Left ventricle myocardium inferior (tissue), 1 donor: ENCODE data around the gene NME9. TPM values are rescaled to one million over a fixed set of nuclear protein-coding genes. Genes with fewer than 3 reads are reported as not detected.
A peak's percentile ranks its signal among the peaks of the same experiment; 100 is the strongest.

Experiments used
- DNase-seq: peaks from one replicate; pipeline ENCODE4 v3.0.0-alpha.2; 2020
- H3K27ac ChIP-seq: fragments of 200-600 bp; replicated peaks from 2 replicates; pipeline ENCODE4 v1.8.0; 2021
- H3K27me3 ChIP-seq: fragments of 200-600 bp; 2 replicates; pipeline ENCODE4 v1.8.0; 2021; ENCODE audit warnings: low read depth
- H3K36me3 ChIP-seq: fragments of 200-600 bp; 2 replicates; pipeline ENCODE4 v1.8.0; 2021
- H3K4me1 ChIP-seq: fragments of 200-600 bp; 2 replicates; pipeline ENCODE4 v1.8.0; 2021
- H3K4me3 ChIP-seq: fragments of 200-600 bp; 2 replicates; pipeline ENCODE4 v1.8.0; 2021; ENCODE audit warnings: mild to moderate bottlenecking, moderate library complexity
- H3K9me3 ChIP-seq: fragments of 200-600 bp; replicated peaks from 2 replicates; pipeline ENCODE4 v1.8.0; 2021
- intact Hi-C: fragments of 100-400 bp; cut with micrococcal nuclease; formaldehyde crosslinking; loops from one replicate; pipeline ENCODE4 v1.11.0; 2022
- total RNA-seq: library from RNA; stranded (reverse); fragmentation: NEBNext Ultra II Directional; extraction: Animal tissue kit (Norgen Biotek cat#: 25700); gene quantifications from one replicate; pipeline ENCODE4 v1.2.1, GENCODE V29; 2021
- TF ChIP-seq, protein P1 (sequence below): fragments of 200-600 bp; IDR thresholded peaks from 2 replicates; pipeline ENCODE4 v1.8.0; 2021; ENCODE audit warnings: antibody characterized with exemption, mild to moderate bottlenecking, borderline replicate concordance
- donor health status: DM: no; HTN: yes; CAD: no; lungs with severe emphysema.

The NME9 gene
- total RNA-seq, 1 donor from 2014 or later: not detected

DNA sequence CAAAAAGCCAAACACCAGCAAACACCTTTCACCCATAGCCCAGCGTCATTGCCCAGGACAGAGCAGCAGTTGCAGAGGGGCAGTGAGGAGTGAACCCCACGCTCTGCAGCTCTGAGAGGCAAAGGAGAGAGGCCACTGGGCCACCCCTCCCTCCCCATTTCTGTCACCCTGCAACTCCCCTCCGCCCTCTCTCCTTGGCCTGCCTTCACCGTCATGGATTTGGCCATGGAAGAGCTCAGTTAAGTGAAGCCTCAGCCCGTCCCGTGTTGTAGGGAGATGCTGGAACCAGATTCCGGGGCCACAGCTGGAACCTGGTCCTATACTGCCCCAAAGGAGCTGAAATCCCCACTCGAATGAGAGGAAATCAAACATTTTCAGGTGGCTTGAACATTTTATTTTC lies 40.7 kb upstream of the NME9 start:
- Histone ChIP-seq H3K27ac (peak overlapping the region; percentile 92), H3K4me1 (peaks cover 97% of the 10 kb centered on the region), H3K27me3 (no peaks in the 10 kb centered on the region), H3K36me3 (peaks cover 12% of the 10 kb centered on the region), H3K4me3 (no peak overlapping the region), H3K9me3 (no peaks in the 10 kb centered on the region)
- TF ChIP-seq, protein P1, sequence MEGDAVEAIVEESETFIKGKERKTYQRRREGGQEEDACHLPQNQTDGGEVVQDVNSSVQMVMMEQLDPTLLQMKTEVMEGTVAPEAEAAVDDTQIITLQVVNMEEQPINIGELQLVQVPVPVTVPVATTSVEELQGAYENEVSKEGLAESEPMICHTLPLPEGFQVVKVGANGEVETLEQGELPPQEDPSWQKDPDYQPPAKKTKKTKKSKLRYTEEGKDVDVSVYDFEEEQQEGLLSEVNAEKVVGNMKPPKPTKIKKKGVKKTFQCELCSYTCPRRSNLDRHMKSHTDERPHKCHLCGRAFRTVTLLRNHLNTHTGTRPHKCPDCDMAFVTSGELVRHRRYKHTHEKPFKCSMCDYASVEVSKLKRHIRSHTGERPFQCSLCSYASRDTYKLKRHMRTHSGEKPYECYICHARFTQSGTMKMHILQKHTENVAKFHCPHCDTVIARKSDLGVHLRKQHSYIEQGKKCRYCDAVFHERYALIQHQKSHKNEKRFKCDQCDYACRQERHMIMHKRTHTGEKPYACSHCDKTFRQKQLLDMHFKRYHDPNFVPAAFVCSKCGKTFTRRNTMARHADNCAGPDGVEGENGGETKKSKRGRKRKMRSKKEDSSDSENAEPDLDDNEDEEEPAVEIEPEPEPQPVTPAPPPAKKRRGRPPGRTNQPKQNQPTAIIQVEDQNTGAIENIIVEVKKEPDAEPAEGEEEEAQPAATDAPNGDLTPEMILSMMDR: no peak
- DNase-seq: no peak
- intact Hi-C loops: no loop called here

DNA sequence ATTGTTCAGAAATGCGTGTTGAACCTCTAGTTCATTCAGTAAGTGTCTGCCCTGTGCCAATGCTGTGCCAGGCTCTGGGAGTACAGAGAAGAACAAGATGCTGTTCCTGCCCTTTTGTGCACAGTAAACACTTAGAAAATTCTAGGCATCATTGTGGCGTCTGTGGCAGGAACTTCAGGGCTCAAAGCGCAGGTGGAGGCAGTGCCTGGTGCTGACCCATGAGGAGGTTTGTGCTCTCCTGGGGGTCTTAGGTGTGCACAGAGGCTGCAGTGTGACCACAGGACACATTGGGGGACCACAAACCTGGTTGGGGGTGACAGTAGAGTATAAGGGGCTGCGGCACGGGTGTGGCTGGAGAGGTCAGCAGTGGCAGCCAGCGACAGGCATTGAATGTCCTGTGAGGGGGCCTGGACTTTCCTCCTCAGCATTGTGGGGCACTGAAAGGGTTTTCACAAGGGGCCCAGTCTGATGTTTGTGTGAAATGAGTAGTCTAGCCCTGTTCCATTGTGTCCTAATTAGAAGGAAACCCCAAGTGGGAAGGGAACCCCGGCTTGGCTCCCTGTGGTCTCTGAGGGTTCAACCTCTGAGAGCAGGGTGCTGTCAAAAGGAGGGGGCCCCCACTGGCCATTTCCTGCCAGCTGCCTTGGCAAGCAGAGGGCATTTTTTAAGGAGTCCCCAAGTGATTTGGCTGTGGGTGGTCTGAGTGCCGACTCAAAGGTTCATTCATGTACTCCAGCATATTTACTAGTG lies 39.7 kb upstream of the NME9 start:
- peaks cover 97% of the 10 kb centered on the region for H3K4me1 ChIP-seq
- intact Hi-C loops: no loop called here
- H3K27ac ChIP-seq: peak overlapping the region; percentile 92
- DNase-seq: no peak
- TF ChIP-seq, protein P1: no peak
- peaks cover 12% of the 10 kb centered on the region for H3K36me3 ChIP-seq
- H3K27me3 ChIP-seq: no peaks in the 10 kb centered on the region
- H3K9me3 ChIP-seq: no peaks in the 10 kb centered on the region
- no peak overlapping the region for H3K4me3 ChIP-seq

DNA sequence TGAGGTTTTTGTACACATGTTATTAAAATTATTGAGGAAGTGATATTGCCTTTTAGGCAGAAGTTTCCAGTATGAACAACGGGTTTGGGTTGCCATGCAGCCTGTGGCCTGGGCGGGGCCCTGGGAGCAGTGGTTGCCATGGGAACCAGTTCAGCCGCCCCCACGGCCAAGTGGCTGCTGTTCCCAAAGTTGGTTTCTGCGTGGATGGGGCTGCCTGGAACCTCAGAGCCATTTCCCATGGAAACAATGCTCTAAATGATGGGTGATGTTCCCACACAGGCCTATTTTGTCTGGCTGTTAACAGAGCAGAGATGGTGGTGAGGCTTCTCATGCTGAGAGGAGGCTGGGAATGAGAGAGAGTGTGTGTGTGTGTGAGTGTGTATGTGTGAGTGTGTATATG lies 38.3 kb upstream of the NME9 start:
- peak; percentile 59 for DNase-seq
- H3K27me3 ChIP-seq: no peaks in the 10 kb centered on the region
- peak overlapping the region; percentile 92 for H3K27ac ChIP-seq
- intact Hi-C loops: no loop called here
- no peaks in the 10 kb centered on the region for H3K9me3 ChIP-seq
- TF ChIP-seq, protein P1: no peak
- H3K36me3 ChIP-seq: peaks cover under 1% of the 10 kb centered on the region
- H3K4me1 ChIP-seq: peaks cover 98% of the 10 kb centered on the region
- no peak overlapping the region for H3K4me3 ChIP-seq

DNA sequence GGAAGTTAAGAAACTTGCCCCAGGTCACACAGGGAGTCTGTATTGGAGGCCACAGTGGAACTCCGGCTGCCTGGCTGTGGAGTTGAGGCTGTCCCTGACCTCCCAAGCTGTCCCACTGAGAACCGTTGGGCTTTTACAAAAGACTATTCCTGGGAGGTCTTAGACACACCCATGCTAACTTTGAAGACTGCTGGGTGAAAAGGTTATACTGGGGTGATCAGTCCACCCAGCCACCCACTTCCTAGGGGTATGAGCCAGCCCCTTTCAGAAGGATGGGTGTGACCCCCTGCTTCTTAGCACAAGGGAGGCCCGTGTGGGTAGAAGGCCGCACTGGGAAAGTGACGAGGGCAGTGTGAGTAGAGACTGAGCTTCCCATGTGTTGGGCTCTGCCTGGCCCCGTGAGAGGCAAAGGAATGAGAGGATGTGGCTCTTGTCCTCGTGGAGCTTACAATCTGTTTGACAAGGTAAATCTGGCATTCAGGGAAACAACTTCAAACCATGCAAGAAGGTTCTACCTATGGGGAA lies 37.7 kb upstream of the NME9 start:
- TF ChIP-seq, protein P1: no peak
- no peaks in the 10 kb centered on the region for H3K36me3 ChIP-seq
- no peak for DNase-seq
- H3K4me1 ChIP-seq: peaks cover 98% of the 10 kb centered on the region
- H3K27ac ChIP-seq: peak overlapping the region; percentile 92
- intact Hi-C loops: no loop called here
- no peak overlapping the region for H3K4me3 ChIP-seq
- H3K9me3 ChIP-seq: no peaks in the 10 kb centered on the region
- no peaks in the 10 kb centered on the region for H3K27me3 ChIP-seq

DNA sequence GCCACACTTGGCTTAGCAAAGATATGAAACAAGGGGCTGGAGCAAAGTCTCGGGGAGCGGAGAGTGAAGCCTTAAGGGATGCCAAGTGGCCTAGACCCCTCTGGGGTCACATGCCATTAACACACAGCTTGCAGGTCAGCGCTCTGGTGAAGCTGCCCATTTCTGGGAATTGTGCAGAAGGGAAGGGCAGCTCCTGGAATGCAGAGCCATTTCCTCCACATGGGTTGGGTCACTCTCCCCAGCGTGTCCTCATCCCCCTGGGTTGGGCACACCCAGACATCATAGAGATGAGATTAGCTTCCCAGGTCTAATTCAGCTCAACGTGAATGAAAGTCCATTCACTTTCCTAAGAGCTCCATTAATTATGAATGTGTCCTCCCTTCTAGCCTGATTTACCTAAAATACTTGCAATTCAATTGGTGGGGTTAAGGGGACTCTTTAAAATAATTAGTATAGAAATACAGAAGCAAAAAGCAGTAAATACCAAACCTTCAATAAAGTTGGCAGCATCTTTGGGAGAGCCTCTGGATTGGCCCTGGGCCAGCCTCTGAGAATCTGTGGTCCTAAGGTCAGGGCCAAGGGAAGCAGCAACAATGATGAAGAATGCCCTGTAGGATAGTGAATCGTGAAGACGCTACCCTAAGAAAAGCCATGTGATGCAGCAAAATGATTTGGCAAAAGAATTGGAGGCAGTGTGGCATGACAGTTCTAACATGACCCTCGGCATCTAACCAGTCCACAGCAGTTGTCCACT lies 36.5 kb upstream of the NME9 start:
- Histone ChIP-seq H3K27me3 (no peaks in the 10 kb centered on the region), H3K36me3 (no peaks in the 10 kb centered on the region), H3K27ac (peak overlapping the region; percentile 92), H3K4me3 (no peak overlapping the region), H3K9me3 (no peaks in the 10 kb centered on the region), H3K4me1 (peaks cover 100% of the 10 kb centered on the region)
- no peak for DNase-seq
- TF ChIP-seq, protein P1: no peak
- intact Hi-C loops: no loop called here
